HuH-7.5 (cell line): ENCODE results near the gene ACER1.
"Not testable (repeated sequence)": the region's sequence is repeated elsewhere in the genome, so short reads cannot be mapped to it uniquely, and the experiment has no call there.

ENCODE experiments used
- DNase-seq: peaks from one replicate; pipeline ENCODE4 v3.0.0; 2011; ENCODE audit warnings: low spot score

ACER1 gene

GRCh38 chr19:6357174-6357573, 23.8 kb upstream of the ACER1 start:
- no peak for DNase-seq

DNA sequence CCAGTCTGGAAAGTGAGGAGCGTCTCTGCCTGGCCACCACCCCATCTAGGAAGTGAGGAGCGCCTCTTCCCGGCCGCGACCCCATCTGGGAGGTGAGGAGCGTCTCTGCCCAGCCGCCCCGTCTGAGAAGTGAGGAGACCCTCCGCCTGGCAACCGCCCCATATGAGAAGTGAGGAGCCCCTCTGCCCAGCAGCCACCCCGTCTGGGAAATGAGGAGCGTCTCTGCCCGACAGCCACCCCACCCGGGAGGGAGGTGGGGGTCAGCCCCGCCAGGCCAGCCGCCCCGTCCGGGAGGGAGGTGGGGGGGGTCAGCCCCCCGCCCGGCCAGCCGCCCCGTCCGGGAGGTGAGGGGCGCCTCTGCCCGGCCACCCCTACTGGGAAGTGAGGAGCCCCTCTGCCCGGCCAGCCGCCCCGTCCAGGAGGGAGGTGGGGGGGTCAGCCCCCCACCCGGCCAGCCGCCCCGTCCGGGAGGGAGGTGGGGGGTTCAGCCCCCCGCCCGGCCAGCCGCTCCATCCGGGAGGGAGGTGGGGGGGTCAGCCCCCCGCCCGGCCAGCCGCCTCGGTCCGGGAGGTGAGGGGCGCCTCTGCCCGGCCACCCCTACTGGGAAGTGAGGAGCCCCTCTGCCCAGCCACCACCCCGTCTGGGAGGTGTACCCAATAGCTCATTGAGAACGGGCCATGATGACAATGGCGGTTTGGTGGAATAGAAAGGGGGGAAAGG, 22.1 kb upstream of the ACER1 start:
- not testable (repeated sequence) for DNase-seq

DNA sequence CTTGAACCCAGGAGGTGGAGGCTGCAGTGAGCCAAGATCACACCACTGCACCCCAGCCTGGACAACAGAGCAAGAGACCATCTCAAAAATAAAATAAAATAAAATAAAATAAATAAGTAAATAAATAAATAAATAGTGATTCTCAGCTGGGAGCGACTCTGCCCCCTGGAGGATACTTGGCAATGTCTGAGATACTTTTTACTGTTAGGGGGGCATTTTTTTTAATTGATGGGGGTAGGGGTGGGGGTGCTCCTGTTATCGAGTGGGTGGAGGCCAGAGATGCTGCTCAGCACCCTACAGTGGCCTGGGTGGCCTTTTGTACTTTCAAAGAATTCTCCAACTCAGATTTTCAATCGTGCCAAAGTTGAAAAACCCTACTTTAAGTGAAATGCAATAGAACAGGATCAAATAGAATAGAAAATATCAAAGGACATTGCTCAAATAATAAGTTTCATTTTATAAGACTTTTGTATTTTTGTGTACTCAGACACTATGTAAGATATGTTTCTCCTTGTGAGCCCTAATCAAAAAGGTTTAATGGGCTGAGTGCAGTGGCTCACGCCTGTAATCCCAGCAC, 20.8 kb upstream of the ACER1 start:
- DNase-seq: no peak

DNA sequence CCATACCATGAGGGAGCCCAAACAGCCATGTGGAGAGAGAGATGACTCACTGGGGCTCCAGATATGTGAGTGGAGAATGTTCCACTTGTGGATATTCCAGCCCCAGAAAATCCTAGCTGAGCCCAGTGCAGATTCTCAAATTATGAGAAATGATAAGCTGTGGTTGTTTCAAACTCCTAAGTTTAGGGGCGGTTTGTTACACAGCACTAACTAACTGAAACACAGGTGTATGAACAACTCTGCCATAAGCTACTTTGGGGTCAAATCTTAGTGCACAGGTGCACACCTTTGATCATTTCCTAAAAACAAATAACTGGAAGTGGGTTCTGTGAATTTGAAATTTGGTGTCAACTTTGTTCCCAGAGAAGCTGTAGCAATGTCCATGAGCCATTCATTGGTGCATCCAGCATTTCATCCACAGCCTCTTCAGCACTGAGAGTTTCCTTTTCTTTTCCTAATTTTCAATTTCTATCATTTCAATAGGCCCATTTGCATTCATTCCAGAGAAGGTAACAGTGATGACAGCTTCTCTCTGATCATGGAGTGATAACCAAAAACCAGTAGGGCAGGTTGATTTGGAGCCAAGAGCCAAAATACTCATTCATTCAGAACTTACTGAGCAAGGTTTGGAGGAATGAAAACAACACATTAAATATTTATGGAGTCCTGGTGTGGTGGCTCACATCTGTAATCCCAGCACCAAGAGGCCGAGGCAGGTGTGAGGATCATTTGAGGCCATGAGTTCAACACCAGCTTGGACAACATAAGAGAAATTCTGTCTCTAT, 19.2 kb upstream of the ACER1 start:
- DNase-seq: no peak

DNA sequence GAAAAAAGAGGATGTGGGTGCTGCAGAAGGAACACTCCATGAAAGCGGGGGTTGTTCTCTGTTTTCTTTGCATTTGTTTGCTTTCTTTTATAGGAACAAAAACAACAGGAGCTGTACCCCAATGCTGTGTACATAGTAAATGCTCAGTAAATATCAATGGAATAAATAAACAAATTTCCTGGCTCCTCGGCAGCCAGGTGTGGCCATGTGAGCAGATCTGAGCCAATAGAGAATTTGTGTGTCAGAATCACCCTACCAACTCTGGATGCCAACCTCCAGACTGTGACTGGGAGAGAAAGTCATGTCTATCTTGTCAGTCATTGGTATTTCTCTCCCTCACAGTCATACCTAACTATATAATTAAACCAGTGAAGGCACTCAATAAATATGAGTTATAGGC, 17.3 kb upstream of the ACER1 start:
- no peak for DNase-seq

GRCh38 chr19:6349271-6349670, 15.9 kb upstream of the ACER1 start:
- DNase-seq: not testable (repeated sequence)

GRCh38 chr19:6343462-6343861, 10.1 kb upstream of the ACER1 start:
- DNase-seq: no peak

DNA sequence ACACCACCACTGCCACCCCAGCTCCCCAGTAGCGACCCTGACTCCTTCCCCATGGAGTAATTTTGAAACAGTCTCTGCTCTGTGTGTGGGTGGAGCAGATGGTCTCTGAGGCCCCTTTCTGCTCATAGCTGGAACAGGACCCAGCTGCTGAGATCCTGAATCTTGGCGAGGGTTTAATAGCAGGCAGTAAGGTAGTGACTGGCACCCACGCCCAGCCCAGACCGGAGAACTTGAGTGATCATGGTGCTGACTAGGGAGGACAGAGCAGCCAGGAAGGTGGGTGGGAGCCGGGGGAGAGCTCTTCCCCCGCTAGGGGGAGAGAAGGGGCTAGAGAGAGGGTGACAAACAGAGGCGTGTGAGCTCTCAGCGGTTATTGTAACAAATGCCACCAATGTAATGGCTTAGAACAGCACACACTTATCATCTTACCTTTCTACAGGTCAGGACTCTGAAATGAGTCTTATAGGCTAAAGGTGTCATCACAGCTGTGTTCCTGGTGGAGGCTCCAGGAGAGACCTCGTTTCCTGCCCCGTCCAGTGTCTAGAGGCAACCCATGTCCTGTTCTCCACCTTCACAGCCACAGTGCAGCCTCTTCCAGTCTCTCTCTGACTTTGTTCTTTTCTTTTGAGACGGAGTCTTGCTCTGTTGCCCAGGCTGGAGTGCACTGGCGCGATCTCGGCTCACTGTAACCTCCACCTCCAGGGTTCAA, 7.2 kb upstream of the ACER1 start:
- no peak for DNase-seq

GRCh38 chr19:6334490-6335285, 1.3 kb upstream of the ACER1 start:
- no peak for DNase-seq

GRCh38 chr19:6326815-6327214, 6.6 kb downstream of the ACER1 start:
- no peak for DNase-seq

GRCh38 chr19:6325614-6326013, 7.8 kb downstream of the ACER1 start:
- DNase-seq: no peak

DNA sequence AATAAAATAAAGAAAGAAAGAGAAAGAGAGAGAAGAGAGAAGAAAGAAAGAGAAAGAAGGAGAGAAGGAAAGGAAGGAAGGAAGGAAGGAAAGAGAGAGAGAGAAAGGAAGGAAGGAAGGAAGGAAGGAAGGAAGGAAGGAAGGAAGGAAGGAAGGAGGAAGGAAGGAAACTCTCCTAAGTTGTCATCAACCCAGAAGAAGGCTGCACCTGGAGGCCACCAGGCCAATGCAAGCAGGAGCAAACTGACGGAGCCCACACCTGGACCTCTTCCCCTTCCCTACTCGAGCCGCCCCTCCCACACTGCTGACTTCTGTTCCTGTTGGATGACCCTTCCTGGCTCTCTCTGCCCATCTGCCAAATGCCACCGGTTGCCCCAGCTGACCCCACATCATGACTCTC, 8.7 kb downstream of the ACER1 start:
- DNase-seq: no peak

DNA sequence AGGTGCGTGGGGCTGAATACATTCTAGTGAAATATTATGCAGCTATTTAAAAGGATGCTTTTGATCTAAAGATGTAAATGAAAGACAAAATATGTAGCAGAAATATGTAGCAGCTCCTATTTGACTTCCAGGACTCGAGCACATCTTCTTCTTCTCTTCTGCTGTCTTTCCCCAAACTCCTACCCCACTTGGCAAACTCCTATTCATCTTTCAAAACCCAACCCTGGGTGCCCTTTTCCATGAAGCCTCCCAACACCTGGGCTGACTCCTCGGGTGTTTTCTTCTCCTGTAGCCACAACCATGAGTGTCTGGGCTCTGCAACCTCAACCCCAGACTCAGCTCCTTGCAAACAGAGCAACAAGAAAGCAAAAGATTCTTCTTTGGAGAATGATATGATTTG, 11.1 kb downstream of the ACER1 start:
- no peak for DNase-seq

DNA sequence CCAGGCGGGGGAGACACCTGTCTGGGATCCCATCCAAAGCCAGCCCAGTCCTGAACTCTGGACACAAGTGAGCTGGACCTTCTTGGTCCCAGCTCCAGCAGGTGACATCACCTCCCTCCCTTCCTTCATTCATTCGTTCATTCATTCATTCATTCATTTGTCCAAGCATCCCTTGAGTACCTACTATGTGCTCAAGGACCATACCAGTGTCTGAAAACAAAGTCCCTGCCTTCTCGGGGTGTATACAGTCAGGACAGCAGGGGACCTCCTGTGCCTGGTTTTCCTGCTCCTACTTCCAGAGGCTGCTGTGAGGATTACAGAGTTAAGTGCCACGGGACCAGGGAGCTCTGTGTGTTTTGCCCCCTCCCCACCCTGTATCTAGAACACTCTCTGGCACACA, 14.0 kb downstream of the ACER1 start:
- DNase-seq: no peak

- no peak for DNase-seq
Measured at GRCh38 chr19:6318772-6319171, 14.6 kb downstream of the ACER1 start.

GRCh38 chr19:6315646-6316045, 17.8 kb downstream of the ACER1 start:
- not testable (repeated sequence) for DNase-seq

DNA sequence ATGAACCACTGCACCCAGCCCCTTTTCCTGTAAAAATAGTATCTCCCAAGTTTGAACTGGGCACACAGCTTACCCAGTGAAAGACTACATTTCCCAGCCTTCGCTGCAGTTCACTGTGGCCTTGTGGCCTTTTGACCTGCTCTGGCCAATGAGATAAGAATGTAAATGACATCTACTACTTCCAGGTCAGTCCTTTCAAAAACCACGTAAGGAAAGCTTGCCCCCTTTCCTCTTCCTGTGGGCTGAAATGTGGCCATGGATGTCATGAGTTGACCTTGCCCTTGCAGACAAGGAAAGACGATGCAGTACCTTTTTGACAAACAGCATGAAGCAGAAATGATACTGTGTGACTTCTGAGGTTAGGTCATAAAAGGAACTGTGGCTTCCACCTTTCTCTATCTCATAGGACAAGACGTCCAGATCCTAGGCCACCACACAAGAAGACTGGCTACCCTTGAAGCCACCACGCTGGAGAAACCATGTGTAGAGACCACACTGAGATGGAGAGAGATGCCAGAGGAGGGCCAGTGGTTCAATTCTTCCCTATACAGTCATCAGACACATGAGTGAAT, 19.9 kb downstream of the ACER1 start:
- DNase-seq: no peak

DNA sequence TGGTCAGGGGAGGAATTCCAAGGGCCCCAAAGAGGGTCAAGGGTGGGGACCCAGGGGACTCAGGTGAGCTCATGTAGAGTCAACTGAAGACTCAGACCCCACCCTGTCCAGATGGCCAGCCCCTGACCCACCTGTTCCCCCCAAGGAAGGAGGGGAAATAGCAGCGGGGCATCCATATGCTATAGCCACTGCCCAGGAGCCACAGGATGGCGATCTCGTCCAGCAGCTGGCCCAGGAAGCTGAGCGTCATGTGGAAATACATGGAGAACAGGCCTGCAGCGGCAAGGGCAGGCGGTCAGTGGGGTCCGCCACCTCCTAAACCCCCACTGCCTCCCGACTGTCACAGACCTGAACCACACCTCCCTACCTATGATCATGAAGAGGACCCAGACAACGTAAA, 21.4 kb downstream of the ACER1 start:
- no peak for DNase-seq

DNA sequence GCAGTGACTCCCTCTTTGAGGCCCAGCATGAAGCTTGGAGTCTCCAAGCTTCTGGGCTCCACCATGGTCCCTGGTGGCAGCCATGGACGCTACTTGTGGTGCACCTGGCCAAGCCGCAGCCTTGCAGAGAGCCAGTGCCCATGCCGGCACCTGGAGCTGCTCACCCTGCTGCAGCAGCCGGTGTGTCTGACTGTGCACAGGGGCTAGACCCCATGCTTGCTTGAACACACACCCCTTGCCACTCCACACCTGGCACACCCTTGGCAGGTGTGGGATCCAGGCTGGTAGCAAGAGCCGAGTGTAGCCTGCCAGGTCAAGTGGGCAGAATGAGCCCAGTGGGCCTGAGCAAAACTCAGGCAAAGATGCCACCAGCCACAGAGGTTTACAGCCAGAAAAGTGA, 35.0 kb downstream of the ACER1 start:
- DNase-seq: no peak

- no peak for DNase-seq
Measured at GRCh38 chr19:6297202-6297601, 36.2 kb downstream of the ACER1 start.

GRCh38 chr19:6292006-6292405, 41.4 kb downstream of the ACER1 start:
- DNase-seq: no peak

GRCh38 chr19:6288737-6289136, 44.7 kb downstream of the ACER1 start:
- DNase-seq: no peak
